Cardiac muscle cell (in vitro differentiated cells and primary cell): ENCODE data around the gene MOGAT3. TPM values are rescaled to one million over a fixed set of nuclear protein-coding genes. Genes with fewer than 3 reads are reported as not detected.

Experiments
- DNase-seq, 2 donors: peaks; one replicate each; pipeline versions ENCODE4 v3.0.0 to v3.0.0-alpha.2; 2010 to 2017; ENCODE audit warnings: low read depth in 1 of 2, low spot score in 1 of 2
- H3K27ac ChIP-seq: fragments of 200-600 bp; sonication (generic); 2 replicates; pipeline ENCODE4 v1.5.1; 2016
- H3K27me3 ChIP-seq: fragments of 200-600 bp; sonication (generic); 2 replicates; pipeline ENCODE4 v1.6.0; 2016; ENCODE audit warnings: control low read depth
- H3K36me3 ChIP-seq: fragments of 200-600 bp; sonication (generic); 2 replicates; pipeline ENCODE4 v1.5.1; 2016; ENCODE audit warnings: control low read depth
- H3K4me1 ChIP-seq: fragments of 200-600 bp; sonication (generic); 2 replicates; pipeline ENCODE4 v1.8.1; 2017; ENCODE audit warnings: low read depth, mild to moderate bottlenecking, mixed run types
- H3K4me3 ChIP-seq: fragments of 200-600 bp; sonication (generic); 2 replicates; pipeline ENCODE4 v1.5.1; 2016; ENCODE audit warnings: mild to moderate bottlenecking
- H3K9me3 ChIP-seq: fragments of 200-600 bp; sonication (generic); 2 replicates; pipeline ENCODE4 v1.5.1; 2017; ENCODE audit warnings: low read depth, mild to moderate bottlenecking, control low read depth
- polyA plus RNA-seq: library from polyadenylated mRNA; unstranded; fragments of >200 nt; fragmentation: Nextera tagmentation; extraction: Ambion mirVana; gene quantifications from 2 replicates; pipeline ENCODE4 v1.2.1, GENCODE V29; 2016
- total RNA-seq: library from RNA; depleted of rRNA; stranded (reverse); fragments of >200 nt; gene quantifications from 2 replicates; pipeline ENCODE4 v1.2.3, GENCODE V29; 2016
- TF ChIP-seq, protein P1 (sequence below): IDR thresholded peaks from 2 replicates; pipeline ENCODE4 v1.5.1; 2012; ENCODE audit warnings: low read depth, mild to moderate bottlenecking, low read length

MOGAT3 gene, protein sequence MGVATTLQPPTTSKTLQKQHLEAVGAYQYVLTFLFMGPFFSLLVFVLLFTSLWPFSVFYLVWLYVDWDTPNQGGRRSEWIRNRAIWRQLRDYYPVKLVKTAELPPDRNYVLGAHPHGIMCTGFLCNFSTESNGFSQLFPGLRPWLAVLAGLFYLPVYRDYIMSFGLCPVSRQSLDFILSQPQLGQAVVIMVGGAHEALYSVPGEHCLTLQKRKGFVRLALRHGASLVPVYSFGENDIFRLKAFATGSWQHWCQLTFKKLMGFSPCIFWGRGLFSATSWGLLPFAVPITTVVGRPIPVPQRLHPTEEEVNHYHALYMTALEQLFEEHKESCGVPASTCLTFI
- total RNA-seq: not detected in 2 replicates
- polyA plus RNA-seq: not detected in 2 replicates

DNA sequence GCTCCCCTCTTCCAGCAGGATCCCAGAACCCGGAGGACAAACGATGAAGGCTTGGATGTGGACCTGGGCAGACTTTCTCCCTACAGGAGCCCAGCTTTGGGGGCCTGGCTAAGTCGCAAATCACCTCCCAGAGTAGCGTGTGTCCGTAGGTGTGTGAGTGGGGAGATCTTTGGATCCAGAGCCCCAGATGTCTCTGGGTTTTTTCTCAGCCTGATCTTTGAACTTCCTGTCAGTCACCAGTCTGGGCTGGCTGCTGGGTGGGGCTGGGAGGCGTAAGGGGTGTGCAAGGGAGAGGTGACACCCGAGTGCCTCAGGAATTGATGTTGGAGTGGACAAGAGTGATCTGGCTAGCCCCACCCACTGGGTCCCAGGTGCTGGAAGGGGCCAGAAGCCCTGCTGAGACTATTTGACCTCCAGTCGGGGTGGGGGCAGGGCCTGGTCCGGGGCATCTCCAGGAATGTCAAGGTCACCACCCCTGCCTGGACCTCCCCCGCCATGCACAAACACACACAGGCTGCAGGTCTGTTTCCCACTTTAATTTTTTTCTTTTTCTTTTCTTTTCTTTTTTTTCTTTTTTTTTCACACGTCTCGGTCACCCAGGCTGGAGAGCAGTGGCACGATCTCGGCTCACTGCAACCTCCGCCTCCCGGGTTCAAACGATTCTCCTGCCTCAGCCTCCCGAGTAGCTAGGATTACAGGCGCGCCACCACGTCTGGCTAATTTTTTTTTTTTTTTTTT lies at the start of gene MOGAT3:
TSS of gene MOGAT3 (minus strand) at position 175 of the 738 bp plus-strand sequence. CDS start 182 bp downstream, outside the sequence.
- H3K27ac ChIP-seq: no peak within 1 kb of the TSS
- no peak within 1 kb of the TSS for H3K4me3 ChIP-seq
- H3K36me3 ChIP-seq: no peaks in the 10 kb centered on the region
- H3K4me1 ChIP-seq: no peaks in the 10 kb centered on the region
- H3K27me3 ChIP-seq: peaks cover 44% of the 10 kb centered on the region
- no peak for DNase-seq
- H3K9me3 ChIP-seq: no peaks in the 10 kb centered on the region
- TF ChIP-seq, protein P1, sequence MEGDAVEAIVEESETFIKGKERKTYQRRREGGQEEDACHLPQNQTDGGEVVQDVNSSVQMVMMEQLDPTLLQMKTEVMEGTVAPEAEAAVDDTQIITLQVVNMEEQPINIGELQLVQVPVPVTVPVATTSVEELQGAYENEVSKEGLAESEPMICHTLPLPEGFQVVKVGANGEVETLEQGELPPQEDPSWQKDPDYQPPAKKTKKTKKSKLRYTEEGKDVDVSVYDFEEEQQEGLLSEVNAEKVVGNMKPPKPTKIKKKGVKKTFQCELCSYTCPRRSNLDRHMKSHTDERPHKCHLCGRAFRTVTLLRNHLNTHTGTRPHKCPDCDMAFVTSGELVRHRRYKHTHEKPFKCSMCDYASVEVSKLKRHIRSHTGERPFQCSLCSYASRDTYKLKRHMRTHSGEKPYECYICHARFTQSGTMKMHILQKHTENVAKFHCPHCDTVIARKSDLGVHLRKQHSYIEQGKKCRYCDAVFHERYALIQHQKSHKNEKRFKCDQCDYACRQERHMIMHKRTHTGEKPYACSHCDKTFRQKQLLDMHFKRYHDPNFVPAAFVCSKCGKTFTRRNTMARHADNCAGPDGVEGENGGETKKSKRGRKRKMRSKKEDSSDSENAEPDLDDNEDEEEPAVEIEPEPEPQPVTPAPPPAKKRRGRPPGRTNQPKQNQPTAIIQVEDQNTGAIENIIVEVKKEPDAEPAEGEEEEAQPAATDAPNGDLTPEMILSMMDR: no peak

DNA sequence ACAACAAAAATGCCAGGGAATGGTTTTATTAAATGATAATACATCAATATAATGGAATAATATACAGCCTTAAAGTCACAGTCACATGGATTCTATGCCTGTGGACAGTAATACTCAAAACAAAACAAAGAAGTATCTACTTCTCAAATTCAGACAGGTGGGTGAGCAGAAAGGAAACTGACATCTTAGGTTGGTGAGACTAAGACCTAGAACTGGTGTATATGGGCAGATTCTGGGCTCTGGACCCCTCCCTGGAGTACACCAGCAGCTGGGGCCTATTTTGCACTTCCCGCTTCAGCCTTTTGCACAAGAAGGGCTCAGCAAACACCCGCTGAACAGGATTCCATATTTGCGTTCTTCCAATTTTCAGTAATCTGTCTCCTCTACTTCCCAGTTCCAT lies 49.5 kb upstream of the MOGAT3 start:
- Histone ChIP-seq H3K4me1 (peaks cover under 1% of the 10 kb centered on the region), H3K36me3 (peaks cover 3% of the 10 kb centered on the region), H3K4me3 (no peak overlapping the region), H3K27me3 (no peaks in the 10 kb centered on the region), H3K9me3 (no peaks in the 10 kb centered on the region), H3K27ac (no peak overlapping the region)
- TF ChIP-seq, protein P1: no peak
- DNase-seq: no peak

DNA sequence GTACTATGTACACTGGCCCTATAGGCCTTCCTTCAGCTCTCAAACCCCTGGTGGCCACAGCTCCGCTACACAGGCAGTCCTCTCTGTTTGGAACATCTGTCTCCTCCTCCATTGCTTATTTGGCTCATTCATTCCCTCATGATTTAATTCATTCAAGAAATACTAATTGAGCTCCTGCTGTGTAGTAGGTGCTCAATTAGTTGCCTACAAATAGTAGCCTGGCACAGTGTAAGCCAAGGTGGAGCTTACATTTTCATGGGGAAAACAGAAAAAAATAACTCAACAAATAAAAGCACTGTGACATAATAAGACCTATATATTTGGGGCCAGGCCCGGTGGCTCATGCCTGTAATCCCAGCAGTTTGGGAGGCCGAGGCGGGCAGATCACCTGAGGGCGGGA lies 47.4 kb upstream of the MOGAT3 start:
- Histone ChIP-seq H3K27me3 (no peaks in the 10 kb centered on the region), H3K36me3 (peaks cover 3% of the 10 kb centered on the region), H3K9me3 (no peaks in the 10 kb centered on the region), H3K4me3 (no peak overlapping the region), H3K27ac (no peak overlapping the region), H3K4me1 (peaks cover 10% of the 10 kb centered on the region)
- TF ChIP-seq, protein P1: no peak
- DNase-seq: no peak

DNA sequence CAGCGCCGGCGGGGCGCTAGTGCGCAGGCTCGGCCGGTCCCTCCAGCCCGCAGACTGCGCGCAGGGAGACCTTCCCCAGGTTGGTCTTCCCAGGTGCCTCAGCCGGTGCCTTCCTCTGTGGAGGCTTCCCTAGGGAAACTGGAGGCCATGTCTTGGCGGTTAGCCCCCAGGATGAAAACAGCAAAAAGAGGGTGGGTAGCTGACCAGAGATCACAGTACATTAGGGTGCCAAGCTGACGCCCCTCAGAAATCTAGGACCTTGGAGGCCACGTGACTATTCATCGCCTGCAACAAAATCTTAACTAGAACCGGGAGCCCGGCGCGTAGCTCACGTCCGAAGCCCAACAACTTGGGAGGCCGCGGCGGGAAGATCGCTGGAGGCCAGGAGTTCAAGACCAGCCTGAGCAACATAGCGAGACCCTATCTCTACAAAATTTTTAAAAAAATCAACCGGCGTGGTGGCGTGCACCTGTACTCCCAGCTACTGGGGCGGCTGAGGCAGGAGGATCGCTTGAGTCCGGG lies 44.4 kb upstream of the MOGAT3 start:
- Histone ChIP-seq H3K27me3 (no peaks in the 10 kb centered on the region), H3K27ac (peak overlapping the region; percentile 92), H3K9me3 (no peaks in the 10 kb centered on the region), H3K4me3 (peak overlapping the region; percentile 81), H3K36me3 (peaks cover 3% of the 10 kb centered on the region), H3K4me1 (peaks cover 10% of the 10 kb centered on the region)
- TF ChIP-seq, protein P1: no peak
- no peak for DNase-seq

DNA sequence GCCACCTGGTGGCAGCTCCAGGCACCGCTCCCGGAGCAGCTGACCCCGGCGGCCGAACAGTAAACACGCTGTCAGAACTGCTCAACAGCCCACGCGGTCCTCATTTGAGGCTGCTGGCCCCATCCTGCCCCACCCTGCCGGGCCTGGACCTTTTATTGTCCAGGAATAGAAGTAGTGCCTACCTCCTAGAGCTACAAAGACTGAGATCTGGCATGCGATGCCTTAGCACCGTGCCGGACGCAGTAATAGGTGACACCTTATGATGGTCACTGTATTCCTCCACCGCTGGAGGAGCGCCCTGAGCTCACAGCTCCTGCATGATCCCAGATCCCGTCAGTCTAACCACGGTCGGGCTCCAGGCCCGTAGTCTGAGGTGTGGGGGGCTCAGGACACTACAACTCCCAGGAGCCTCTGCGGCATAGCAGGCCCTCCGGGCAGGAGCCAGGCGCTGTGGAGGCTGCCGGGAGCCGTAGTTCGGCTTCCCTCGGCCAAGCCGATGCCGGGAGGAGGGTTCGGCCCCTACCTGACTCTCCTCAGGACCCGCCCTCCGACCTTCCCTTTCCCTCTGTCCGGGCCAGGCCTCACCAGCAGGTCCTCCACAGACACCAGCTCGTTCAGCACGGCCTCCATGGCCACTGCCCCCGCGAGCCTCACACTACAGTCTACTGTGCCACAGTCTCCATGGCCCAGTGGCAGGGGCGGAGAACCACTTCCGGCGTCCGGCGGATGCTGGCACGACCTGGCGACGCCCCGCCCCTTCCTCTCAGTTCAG lies 43.7 kb upstream of the MOGAT3 start, which contains the start of gene FIS1:
TSS of gene FIS1 (minus strand) at position 707 of the 772 bp plus-strand sequence. CDS start at position 630, 77 bp downstream.
- TF ChIP-seq, protein P1: peak; percentile 90
- Histone ChIP-seq H3K27ac (peak within 1 kb of the TSS; percentile 92), H3K4me1 (peaks cover 10% of the 10 kb centered on the region), H3K36me3 (peaks cover 8% of the 10 kb centered on the region), H3K27me3 (no peaks in the 10 kb centered on the region), H3K9me3 (no peaks in the 10 kb centered on the region), H3K4me3 (peak within 1 kb of the TSS; percentile 81)
- DNase-seq: peak; percentile 92 to 96
